Spinal cord (tissue), 10 donors: ENCODE measurements around the gene OR10D3. TPM values are rescaled to one million over a fixed set of nuclear protein-coding genes. Genes with fewer than 3 reads are reported as not detected.

ENCODE experiments used
- DNase-seq, 6 donors: peaks; one replicate each; pipeline versions ENCODE4 v3.0.0 to v3.0.0-alpha.2; 2013 to 2015; ENCODE audit warnings: low spot score in 6 of 6, low read depth in 4 of 6
- H3K27ac ChIP-seq: one replicate; pipeline ENCODE4 v1.5.1; 2013; ENCODE audit warnings: low read depth, low read length, control low read depth
- H3K27me3 ChIP-seq: one replicate; pipeline ENCODE4 v1.6.1; 2013; ENCODE audit warnings: low read length; ENCODE audit not compliant: control insufficient read depth, insufficient read depth
- H3K36me3 ChIP-seq: one replicate; pipeline ENCODE4 v1.6.1; 2013; ENCODE audit warnings: low read length; ENCODE audit not compliant: control insufficient read depth, insufficient read depth
- H3K4me1 ChIP-seq: one replicate; pipeline ENCODE4 v1.6.1; 2013; ENCODE audit warnings: low read length; ENCODE audit not compliant: control insufficient read depth, insufficient read depth
- H3K4me3 ChIP-seq: one replicate; pipeline ENCODE4 v1.5.1; 2013; ENCODE audit warnings: low read depth, low read length, control low read depth
- H3K9me3 ChIP-seq: one replicate; pipeline ENCODE4 v1.6.1; 2013; ENCODE audit warnings: low read length; ENCODE audit not compliant: control insufficient read depth, insufficient read depth
- WGBS: methylation state at CpG from one replicate; pipeline ENCODE4 v1.1.5; 2013; ENCODE audit warnings: missing lambda C conversion rate; ENCODE audit not compliant: insufficient coverage; 5-methylcytosine and 5-hydroxymethylcytosine counted together
- long read RNA-seq, 4 donors: transcript quantifications; one replicate each; lab custom pipeline, GENCODE V29; 2026
- polyA plus RNA-seq, 2 donors: library from polyadenylated mRNA; unstranded; fragments of 120-200 nt; gene quantifications; one replicate each; pipeline ENCODE4 v1.2.1, GENCODE V29; 2013; ENCODE audit not compliant: insufficient read length in 2 of 2
- total RNA-seq, 2 donors: library from RNA; depleted of rRNA in 1 of 2; stranded (reverse); fragments of 120-200 nt in 1 of 2; fragments of >200 nt in 1 of 2; gene quantifications; one replicate each; pipeline versions ENCODE4 v1.2.3 to v1.2.4, GENCODE V29; 2013 to 2014
- donor health status: healthy.

The OR10D3 gene
- not detected for total RNA-seq
- not detected for polyA plus RNA-seq
- long read RNA-seq, donor 1 = 0 reads
- long read RNA-seq, donor 2 = 0 reads
- long read RNA-seq, donor 3 = 0 reads
- long read RNA-seq, donor 4 = 0 reads

DNA sequence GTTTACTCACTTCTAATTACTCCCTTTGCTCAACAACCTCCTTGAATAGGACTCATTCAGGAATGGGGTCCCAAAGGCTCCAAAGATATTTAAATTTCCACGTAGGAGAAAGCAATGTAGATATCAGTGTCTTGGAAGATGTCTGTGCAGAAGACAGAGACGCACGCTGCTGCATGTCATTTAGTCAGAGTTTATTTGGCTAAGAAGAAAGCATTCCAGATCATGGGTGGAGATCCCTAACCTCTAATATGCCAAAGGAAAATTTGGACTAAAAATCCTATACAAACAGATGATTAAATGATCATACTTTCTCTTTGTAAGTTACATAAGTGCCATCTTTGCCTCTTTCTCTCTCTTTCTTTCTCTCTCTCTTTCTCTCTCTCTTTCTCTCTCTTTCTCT lies at the start of gene OR10D3:
OR10D3 (plus strand) TSS at position 278 of the 400 bp plus-strand sequence. CDS start 1,925 bp downstream, outside the sequence.
- no peaks in the 10 kb centered on the region for H3K4me1 ChIP-seq
- no peaks in the 10 kb centered on the region for H3K27me3 ChIP-seq
- no peaks in the 10 kb centered on the region for H3K9me3 ChIP-seq
- H3K4me3 ChIP-seq = no peak within 1 kb of the TSS
- DNase-seq = no peak
- no peak within 1 kb of the TSS for H3K27ac ChIP-seq
- 20% methylated on average over 1 of the region's 3 CpGs for WGBS
- H3K36me3 ChIP-seq = no peaks in the 10 kb centered on the region

DNA sequence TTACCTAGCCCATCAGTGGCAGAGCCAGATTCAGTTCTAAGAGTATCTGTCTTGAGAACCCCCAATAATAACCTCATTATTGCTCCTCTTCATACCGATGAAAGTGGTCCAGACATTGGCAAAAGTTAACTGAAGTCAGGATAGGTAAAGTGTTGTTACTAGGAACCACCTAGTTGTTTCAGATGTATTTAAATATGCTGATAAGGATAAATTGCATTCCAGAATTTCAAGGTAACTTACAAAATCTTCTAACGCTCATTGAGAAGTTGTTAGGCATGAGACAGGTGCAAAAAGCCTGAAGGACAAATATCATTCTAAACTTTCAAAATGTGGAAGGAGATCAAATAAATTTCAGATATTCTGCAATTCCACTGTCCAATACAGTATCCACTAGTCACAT lies 40.1 kb upstream of the OR10D3 start:
- Histone ChIP-seq H3K4me3 (no peak overlapping the region), H3K9me3 (peaks cover 2% of the 10 kb centered on the region), H3K27ac (no peak overlapping the region), H3K4me1 (no peaks in the 10 kb centered on the region), H3K36me3 (peaks cover 15% of the 10 kb centered on the region), H3K27me3 (no peaks in the 10 kb centered on the region)
- no CpG with 5 or more reads among the region's 2 CpGs for WGBS
- no peak for DNase-seq

DNA sequence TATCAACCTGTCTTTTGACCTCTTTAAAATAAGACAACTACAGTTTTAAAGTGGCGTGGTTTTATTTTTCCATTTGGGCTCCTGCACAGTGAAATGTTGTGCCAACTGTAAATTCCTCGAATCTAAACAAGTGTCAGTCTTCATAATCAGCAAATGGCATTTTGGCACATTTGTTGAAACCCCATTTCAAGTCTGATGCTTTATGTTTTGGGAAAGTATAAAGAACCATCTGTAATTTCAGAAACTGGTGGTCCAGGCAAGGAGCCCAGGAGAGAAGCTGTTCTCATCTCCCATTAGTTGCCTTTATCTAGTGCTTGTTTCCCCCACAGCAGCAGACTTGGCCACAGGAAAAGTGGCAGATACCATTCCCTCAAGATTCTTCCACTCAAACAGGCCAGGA lies 35.2 kb upstream of the OR10D3 start:
- Histone ChIP-seq H3K9me3 (no peaks in the 10 kb centered on the region), H3K36me3 (peaks cover 6% of the 10 kb centered on the region), H3K27me3 (no peaks in the 10 kb centered on the region), H3K4me3 (no peak overlapping the region), H3K27ac (no peak overlapping the region), H3K4me1 (no peaks in the 10 kb centered on the region)
- peak in 1 of 6 donors; percentile 90 for DNase-seq
- 86% methylated on average over 1 of the region's 2 CpGs for WGBS

DNA sequence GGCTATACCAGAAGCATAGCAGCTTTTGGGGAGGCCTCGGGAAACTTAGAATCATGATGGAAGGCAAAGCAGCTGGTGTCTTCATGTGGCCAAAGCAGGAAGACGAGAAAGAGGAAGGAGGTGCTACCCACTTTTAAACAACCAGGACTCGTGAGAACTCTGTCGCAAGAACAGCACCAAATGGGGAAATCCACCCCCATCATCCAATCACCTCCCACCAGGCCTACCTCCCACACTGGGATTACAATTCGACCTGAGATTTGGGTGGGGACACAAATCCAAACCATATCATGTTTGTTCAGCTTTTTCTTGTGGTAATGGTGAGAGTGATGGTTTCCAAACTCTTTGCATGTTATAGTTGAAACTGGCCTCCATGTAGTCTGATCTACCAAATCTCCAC lies 32.5 kb upstream of the OR10D3 start:
- no peak for DNase-seq
- Histone ChIP-seq H3K27me3 (no peaks in the 10 kb centered on the region), H3K27ac (no peak overlapping the region), H3K36me3 (no peaks in the 10 kb centered on the region), H3K4me1 (no peaks in the 10 kb centered on the region), H3K4me3 (no peak overlapping the region), H3K9me3 (no peaks in the 10 kb centered on the region)
- 80% methylated on average over 1 of the region's 5 CpGs for WGBS

GRCh38 chr11:124152770-124153407 lies 30.3 kb upstream of the OR10D3 start:
- WGBS = 40% methylated on average over 1 of the region's 3 CpGs
- Histone ChIP-seq H3K27me3 (no peaks in the 10 kb centered on the region), H3K4me1 (no peaks in the 10 kb centered on the region), H3K9me3 (no peaks in the 10 kb centered on the region), H3K36me3 (no peaks in the 10 kb centered on the region), H3K4me3 (no peak overlapping the region), H3K27ac (no peak overlapping the region)
- DNase-seq = no peak

DNA sequence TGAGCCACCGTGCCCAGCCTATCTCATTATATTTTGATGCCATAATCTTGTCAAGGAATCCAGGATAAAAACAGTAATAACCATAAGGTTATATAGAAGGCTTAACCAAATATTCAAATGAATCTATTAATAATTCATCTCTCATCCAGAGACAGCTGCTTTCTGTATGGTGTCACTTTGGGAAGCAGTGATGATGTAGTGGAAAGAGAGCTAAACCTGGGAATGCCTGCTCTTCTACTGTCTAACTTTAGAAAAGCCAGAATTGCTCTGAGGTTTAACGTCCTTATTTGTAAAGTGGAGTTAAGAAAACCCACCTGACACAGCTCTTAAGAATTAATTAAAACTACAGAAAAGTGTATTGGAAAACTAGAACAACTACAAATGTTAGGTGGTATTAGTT lies 29.3 kb upstream of the OR10D3 start:
- no peaks in the 10 kb centered on the region for H3K4me1 ChIP-seq
- no CpG with 5 or more reads among the region's 2 CpGs for WGBS
- no peak for DNase-seq
- no peak overlapping the region for H3K27ac ChIP-seq
- no peaks in the 10 kb centered on the region for H3K27me3 ChIP-seq
- no peaks in the 10 kb centered on the region for H3K9me3 ChIP-seq
- H3K4me3 ChIP-seq = no peak overlapping the region
- no peaks in the 10 kb centered on the region for H3K36me3 ChIP-seq

DNA sequence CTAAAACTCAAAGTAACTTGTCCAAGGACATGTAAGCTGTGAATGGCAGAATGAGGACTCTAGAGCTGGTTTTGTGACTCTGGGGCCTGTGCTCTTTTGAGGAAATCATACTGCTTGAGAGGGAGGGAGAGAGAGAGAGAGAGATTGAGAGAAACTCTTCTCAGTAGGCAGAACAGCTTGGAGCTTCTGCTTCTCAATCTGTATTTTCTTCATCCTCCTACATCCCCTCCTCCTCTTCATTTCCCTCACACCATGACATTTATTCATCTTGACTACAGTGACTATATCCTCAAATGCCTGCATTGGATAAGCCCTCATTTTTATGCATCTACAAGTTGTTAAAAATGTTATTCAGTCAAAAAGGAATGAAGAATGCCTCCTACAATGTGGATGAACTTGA lies 23.7 kb upstream of the OR10D3 start:
- DNase-seq = no peak
- Histone ChIP-seq H3K4me3 (no peak overlapping the region), H3K36me3 (no peaks in the 10 kb centered on the region), H3K9me3 (no peaks in the 10 kb centered on the region), H3K27me3 (no peaks in the 10 kb centered on the region), H3K4me1 (no peaks in the 10 kb centered on the region), H3K27ac (no peak overlapping the region)

DNA sequence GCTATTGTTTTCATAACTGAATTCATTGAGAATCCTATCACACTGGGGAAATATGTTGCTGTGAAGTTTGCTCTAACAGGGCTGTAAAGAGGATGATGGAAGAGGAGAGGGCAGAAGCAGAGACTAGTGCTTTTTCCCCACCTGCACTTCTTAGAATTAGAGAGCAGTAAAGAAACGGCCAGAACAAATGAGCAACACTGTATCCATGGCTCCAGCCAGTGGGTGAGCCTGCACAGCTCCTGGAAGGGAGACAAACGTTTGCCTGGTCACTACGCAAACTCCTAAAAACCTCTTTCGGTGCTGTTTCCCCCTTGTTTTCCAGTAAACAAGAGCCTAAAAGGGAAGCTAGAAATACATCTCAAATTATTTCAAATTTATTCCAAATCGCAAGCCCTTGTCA lies 22.2 kb upstream of the OR10D3 start:
- no peak overlapping the region for H3K4me3 ChIP-seq
- H3K27ac ChIP-seq = no peak overlapping the region
- no peaks in the 10 kb centered on the region for H3K9me3 ChIP-seq
- 38% methylated on average over 4 of the region's 5 CpGs for WGBS
- no peaks in the 10 kb centered on the region for H3K4me1 ChIP-seq
- DNase-seq = peak in 1 of 6 donors; percentile 6
- H3K36me3 ChIP-seq = no peaks in the 10 kb centered on the region
- no peaks in the 10 kb centered on the region for H3K27me3 ChIP-seq

- H3K9me3 ChIP-seq = no peaks in the 10 kb centered on the region
- no peaks in the 10 kb centered on the region for H3K36me3 ChIP-seq
- no peak overlapping the region for H3K4me3 ChIP-seq
- H3K27me3 ChIP-seq = no peaks in the 10 kb centered on the region
- no peak overlapping the region for H3K27ac ChIP-seq
- WGBS = 44% methylated on average over 3 of the region's 7 CpGs
- H3K4me1 ChIP-seq = no peaks in the 10 kb centered on the region
- DNase-seq = no peak
These were observed 15.3 kb upstream of the OR10D3 start for GRCh38 chr11:124167826-124168231.

GRCh38 chr11:124168796-124169195 lies 14.3 kb upstream of the OR10D3 start:
- Histone ChIP-seq H3K4me1 (no peaks in the 10 kb centered on the region), H3K36me3 (no peaks in the 10 kb centered on the region), H3K4me3 (no peak overlapping the region), H3K9me3 (no peaks in the 10 kb centered on the region), H3K27ac (no peak overlapping the region), H3K27me3 (no peaks in the 10 kb centered on the region)
- no peak for DNase-seq
